Measurements from ENCODE around the gene KLHL14.

The KLHL14 gene

DNA sequence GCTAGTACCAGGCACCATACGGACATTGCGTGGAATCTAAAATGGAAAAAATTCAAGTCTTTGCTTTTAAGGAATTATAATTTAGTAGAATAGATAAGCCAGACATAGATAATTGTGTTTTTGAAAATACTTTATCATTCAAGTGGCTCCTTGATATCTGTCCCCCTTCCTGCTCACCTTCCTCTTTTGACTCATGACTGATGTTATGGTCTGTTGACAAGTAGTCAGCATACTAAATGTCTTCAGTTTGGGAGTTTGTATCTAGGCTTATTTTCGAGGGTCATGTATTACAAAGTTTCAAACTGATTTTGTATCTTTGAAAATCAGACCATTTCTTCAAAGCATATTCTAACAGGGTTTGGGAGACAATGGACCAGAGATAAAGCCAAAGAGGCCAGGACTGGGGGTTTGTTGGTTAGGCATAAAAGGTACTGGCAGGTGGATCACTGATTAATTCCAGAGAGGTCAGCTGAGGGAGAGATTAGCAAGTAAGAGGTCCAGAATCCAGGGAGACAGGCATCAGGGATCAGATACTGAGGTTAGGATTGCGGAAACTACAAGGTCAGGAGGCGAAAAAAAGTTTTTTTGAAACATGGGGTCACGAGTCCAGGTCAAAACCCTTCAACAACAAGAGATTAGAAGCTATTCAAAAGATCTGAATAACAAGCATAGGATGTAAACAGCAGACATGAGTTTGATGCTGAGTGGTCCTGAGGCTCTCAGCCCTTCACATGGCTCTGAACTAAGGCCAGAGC lies 31.5 kb upstream of the KLHL14 start:
- no peak for DNase-seq (ENCODE audit: low read depth in 1 of 2, low spot score in 1 of 2)
- Histone ChIP-seq H3K27me3 (ENCODE audit: insufficient read depth, poor library complexity, severe bottlenecking) (no peaks in the 10 kb centered on the region), H3K4me3 (replicated peaks; ENCODE audit: insufficient read depth, low read length) (no peak overlapping the region), H3K27ac (replicated peaks) (no peak overlapping the region)
- TF ChIP-seq GABPA (IDR thresholded peaks at IDR 0.05; ENCODE audit: low read depth), result no peak
- no peak for TF ChIP-seq SPI1 (IDR thresholded peaks at IDR 0.05; ENCODE audit: borderline replicate concordance, low read depth)
- TF ChIP-seq, protein P1, sequence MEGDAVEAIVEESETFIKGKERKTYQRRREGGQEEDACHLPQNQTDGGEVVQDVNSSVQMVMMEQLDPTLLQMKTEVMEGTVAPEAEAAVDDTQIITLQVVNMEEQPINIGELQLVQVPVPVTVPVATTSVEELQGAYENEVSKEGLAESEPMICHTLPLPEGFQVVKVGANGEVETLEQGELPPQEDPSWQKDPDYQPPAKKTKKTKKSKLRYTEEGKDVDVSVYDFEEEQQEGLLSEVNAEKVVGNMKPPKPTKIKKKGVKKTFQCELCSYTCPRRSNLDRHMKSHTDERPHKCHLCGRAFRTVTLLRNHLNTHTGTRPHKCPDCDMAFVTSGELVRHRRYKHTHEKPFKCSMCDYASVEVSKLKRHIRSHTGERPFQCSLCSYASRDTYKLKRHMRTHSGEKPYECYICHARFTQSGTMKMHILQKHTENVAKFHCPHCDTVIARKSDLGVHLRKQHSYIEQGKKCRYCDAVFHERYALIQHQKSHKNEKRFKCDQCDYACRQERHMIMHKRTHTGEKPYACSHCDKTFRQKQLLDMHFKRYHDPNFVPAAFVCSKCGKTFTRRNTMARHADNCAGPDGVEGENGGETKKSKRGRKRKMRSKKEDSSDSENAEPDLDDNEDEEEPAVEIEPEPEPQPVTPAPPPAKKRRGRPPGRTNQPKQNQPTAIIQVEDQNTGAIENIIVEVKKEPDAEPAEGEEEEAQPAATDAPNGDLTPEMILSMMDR (IDR thresholded peaks at IDR 0.05; ENCODE audit: insufficient read depth, low read length), result no peak
- no peak for TF ChIP-seq REST (IDR thresholded peaks at IDR 0.05; ENCODE audit: insufficient replicate concordance, low read depth)
- TF ChIP-seq POLR2AphosphoS5 (IDR thresholded peaks at IDR 0.05; ENCODE audit: low read depth), result no peak

DNA sequence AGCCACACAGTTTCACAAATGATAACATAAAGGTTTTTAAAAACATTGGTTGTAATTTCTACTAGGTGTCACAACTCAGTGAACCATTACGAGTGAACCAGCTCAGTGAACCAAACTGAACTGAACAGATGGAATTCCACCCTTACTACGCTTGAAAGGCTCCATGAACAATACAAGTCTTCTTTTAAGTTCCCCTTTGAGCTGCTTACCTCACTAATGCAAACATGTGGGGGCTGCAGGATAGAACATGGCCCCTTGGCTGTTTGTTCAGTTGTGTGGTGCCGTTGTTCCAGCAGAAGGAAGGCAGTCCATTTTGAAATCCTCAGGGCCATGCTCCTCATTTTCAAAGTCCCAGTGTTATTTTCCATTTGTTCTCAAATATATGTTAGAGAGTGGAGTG lies 30.7 kb upstream of the KLHL14 start:
- Histone ChIP-seq H3K27ac (replicated peaks) (no peak overlapping the region), H3K27me3 (ENCODE audit: insufficient read depth, poor library complexity, severe bottlenecking) (no peaks in the 10 kb centered on the region), H3K4me3 (replicated peaks; ENCODE audit: insufficient read depth, low read length) (no peak overlapping the region)
- TF ChIP-seq, protein P1 (IDR thresholded peaks at IDR 0.05; ENCODE audit: insufficient read depth, low read length), result no peak
- no peak for TF ChIP-seq SPI1 (IDR thresholded peaks at IDR 0.05; ENCODE audit: borderline replicate concordance, low read depth)
- DNase-seq (ENCODE audit: low read depth in 1 of 2, low spot score in 1 of 2), result no peak

DNA sequence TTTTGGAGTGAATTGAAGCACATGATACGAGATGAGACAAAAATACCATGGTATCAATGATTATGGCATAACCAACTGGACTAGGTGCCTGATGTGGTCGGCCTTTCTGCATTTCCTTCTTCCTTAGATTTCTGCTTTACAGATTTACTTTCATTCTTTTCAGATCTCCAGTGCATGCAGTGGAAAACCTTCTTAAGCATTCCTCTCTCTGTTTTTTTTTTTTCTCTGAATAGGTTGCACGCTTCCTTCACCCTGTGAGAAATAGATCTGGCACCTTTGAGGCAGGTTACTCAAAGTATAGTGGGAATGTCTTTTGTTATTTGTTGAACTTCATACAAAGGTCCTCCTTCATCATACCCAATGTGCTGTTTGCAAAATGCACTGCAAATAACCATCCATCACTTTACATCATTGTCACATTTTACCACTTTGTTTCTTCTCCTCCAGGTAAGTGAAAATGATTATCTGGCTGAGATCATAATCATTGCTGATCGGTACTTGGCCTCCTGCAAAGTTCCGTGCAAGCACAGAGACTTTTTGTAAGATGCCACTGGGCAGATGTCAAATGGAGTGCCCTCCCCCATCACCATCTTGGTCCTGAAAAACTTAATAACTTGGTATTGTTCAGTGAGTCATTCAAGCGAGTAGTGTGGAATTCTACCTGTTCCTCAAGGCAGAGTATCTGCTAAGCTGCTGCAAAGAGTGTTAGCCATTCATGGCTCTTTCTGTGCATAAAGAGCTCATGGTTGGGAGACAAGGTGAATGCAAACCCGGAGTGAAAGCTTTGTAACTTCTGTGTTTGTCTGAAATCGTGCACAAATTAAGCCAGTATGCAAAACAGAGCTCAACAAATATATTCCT lies 30.0 kb upstream of the KLHL14 start:
- no peaks in the 10 kb centered on the region for H3K27me3 ChIP-seq (ENCODE audit: insufficient read depth, poor library complexity, severe bottlenecking)
- TF ChIP-seq GABPA (IDR thresholded peaks at IDR 0.05; ENCODE audit: low read depth) (no peak), REST (IDR thresholded peaks at IDR 0.05; ENCODE audit: insufficient replicate concordance, low read depth) (no peak), SPI1 (IDR thresholded peaks at IDR 0.05; ENCODE audit: borderline replicate concordance, low read depth) (no peak), POLR2AphosphoS5 (IDR thresholded peaks at IDR 0.05; ENCODE audit: low read depth) (no peak)
- TF ChIP-seq, protein P1 (IDR thresholded peaks at IDR 0.05; ENCODE audit: insufficient read depth, low read length), result no peak
- DNase-seq (ENCODE audit: low read depth in 1 of 2, low spot score in 1 of 2), result no peak
- H3K27ac ChIP-seq (replicated peaks), result no peak overlapping the region
- no peak overlapping the region for H3K4me3 ChIP-seq (replicated peaks; ENCODE audit: insufficient read depth, low read length)
